Measurements from ENCODE around the gene SIT1.

- no peak for TF ChIP-seq POLR2A (IDR thresholded peaks at IDR 0.05; ENCODE audit: low read length)
- no peak for TF ChIP-seq CTCF (IDR thresholded peaks at IDR 0.05)
- no peak for TF ChIP-seq CBX2 (IDR thresholded peaks at IDR 0.05; ENCODE audit: borderline replicate concordance, low read depth)
- no peak for TF ChIP-seq REST (IDR thresholded peaks at IDR 0.05)
- TF ChIP-seq KDM5A (IDR thresholded peaks at IDR 0.05): no peak
- TF ChIP-seq JUN (IDR thresholded peaks at IDR 0.05): no peak
- no peak for TF ChIP-seq MYC (IDR thresholded peaks at IDR 0.05; ENCODE audit: borderline replicate concordance, low read length)
- TF ChIP-seq RAD21 (conservative IDR thresholded peaks at IDR 0.05 in 1 of 2, IDR thresholded peaks at IDR 0.05 in 1 of 2): no peak; a peak in 1 of 5 replicates
- no peak for TF ChIP-seq NPAS2 (CRISPR knock-in tag; IDR thresholded peaks at IDR 0.05; ENCODE audit: borderline replicate concordance)
- no peak for TF ChIP-seq MAX (IDR thresholded peaks at IDR 0.05)
- TF ChIP-seq CHD2 (IDR thresholded peaks at IDR 0.05; ENCODE audit: low read length, partially characterized antibody): no peak
- no peak for TF ChIP-seq FOXS1 (CRISPR knock-in tag; IDR thresholded peaks at IDR 0.05)
- TF ChIP-seq ELK1 (IDR thresholded peaks at IDR 0.05; ENCODE audit: low read depth, low read length): no peak
Measured at GRCh38 chr9:35695943-35696401, 45.2 kb upstream of the SIT1 start.
